ENCODE data around the gene SIM1.

DNA sequence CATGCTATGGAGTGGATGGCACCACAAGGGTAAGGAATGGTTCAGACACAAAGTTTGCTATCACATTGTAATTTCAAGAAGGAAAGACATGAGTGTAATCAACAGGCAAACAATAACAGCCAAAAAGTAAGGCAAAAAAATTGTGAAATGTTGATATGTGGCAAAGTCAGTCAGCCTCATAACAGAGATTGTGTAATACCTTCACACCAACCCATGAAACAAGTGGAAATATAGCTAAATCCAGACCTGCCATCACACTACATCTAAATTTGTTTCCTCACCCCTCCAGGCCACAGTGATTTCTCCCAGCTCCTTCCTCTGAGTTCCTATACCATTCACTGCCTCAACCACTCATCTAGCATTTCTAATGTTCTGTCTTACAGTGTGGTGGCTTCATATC lies 37.3 kb downstream of the SIM1 start:
- TF ChIP-seq, protein P1, sequence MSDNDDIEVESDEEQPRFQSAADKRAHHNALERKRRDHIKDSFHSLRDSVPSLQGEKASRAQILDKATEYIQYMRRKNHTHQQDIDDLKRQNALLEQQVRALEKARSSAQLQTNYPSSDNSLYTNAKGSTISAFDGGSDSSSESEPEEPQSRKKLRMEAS (IDR thresholded peaks at IDR 0.05), result no peak
- TF ChIP-seq EZH2 (IDR thresholded peaks at IDR 0.05) (no peak), EGR1 (IDR thresholded peaks at IDR 0.05; ENCODE audit: low read depth) (no peak), POLR2A (IDR thresholded peaks at IDR 0.05; ENCODE audit: borderline replicate concordance, extremely low read depth, insufficient read depth, insufficient read length) (no peak), ZFX (IDR thresholded peaks at IDR 0.05) (no peak), TCF7L2 (IDR thresholded peaks at IDR 0.05; ENCODE audit: borderline replicate concordance, extremely low read depth, insufficient read depth, insufficient read length) (no peak), FOSL1 (IDR thresholded peaks at IDR 0.05; ENCODE audit: low read depth) (no peak), RAD21 (IDR thresholded peaks at IDR 0.05; ENCODE audit: low read depth) (no peak), SP1 (IDR thresholded peaks at IDR 0.05; ENCODE audit: low read depth) (no peak), POLR2AphosphoS5 (IDR thresholded peaks at IDR 0.05; ENCODE audit: low read depth, low read length) (no peak), SIN3A (IDR thresholded peaks at IDR 0.05; ENCODE audit: low read depth) (no peak)
- TF ChIP-seq, protein P2, sequence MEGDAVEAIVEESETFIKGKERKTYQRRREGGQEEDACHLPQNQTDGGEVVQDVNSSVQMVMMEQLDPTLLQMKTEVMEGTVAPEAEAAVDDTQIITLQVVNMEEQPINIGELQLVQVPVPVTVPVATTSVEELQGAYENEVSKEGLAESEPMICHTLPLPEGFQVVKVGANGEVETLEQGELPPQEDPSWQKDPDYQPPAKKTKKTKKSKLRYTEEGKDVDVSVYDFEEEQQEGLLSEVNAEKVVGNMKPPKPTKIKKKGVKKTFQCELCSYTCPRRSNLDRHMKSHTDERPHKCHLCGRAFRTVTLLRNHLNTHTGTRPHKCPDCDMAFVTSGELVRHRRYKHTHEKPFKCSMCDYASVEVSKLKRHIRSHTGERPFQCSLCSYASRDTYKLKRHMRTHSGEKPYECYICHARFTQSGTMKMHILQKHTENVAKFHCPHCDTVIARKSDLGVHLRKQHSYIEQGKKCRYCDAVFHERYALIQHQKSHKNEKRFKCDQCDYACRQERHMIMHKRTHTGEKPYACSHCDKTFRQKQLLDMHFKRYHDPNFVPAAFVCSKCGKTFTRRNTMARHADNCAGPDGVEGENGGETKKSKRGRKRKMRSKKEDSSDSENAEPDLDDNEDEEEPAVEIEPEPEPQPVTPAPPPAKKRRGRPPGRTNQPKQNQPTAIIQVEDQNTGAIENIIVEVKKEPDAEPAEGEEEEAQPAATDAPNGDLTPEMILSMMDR (IDR thresholded peaks at IDR 0.05 in 2 of 3, conservative IDR thresholded peaks at IDR 0.05 in 1 of 3; ENCODE audit: borderline replicate concordance in 1 of 3, insufficient read depth in 1 of 3, low read depth in 2 of 3, low read length in 2 of 3), result no peak
